Stimulated activated CD8-positive, alpha-beta memory T cell treated with anti-CD3 and anti-CD28 coated beads, Interleukin-2, amount 100 ng/mL, for 48 hours (primary cell): ENCODE results near the gene CIART.
"Not testable (repeated sequence)": the region's sequence is repeated elsewhere in the genome, so short reads cannot be mapped to it uniquely, and the experiment has no call there.

Source experiments
- DNase-seq, 2 donors: peaks; one replicate each; pipeline ENCODE4 v3.0.0-alpha.2; 2020; ENCODE audit warnings: low read depth in 2 of 2

The CIART gene, protein sequence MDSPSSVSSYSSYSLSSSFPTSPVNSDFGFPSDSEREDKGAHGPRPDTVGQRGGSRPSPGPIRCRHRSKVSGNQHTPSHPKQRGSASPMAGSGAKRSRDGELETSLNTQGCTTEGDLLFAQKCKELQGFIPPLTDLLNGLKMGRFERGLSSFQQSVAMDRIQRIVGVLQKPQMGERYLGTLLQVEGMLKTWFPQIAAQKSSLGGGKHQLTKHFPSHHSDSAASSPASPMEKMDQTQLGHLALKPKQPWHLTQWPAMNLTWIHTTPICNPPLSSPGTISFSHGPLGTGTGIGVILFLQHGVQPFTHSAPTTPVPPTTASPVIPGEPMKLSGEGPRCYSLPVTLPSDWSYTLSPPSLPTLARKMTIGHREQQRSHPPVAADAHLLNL

DNA sequence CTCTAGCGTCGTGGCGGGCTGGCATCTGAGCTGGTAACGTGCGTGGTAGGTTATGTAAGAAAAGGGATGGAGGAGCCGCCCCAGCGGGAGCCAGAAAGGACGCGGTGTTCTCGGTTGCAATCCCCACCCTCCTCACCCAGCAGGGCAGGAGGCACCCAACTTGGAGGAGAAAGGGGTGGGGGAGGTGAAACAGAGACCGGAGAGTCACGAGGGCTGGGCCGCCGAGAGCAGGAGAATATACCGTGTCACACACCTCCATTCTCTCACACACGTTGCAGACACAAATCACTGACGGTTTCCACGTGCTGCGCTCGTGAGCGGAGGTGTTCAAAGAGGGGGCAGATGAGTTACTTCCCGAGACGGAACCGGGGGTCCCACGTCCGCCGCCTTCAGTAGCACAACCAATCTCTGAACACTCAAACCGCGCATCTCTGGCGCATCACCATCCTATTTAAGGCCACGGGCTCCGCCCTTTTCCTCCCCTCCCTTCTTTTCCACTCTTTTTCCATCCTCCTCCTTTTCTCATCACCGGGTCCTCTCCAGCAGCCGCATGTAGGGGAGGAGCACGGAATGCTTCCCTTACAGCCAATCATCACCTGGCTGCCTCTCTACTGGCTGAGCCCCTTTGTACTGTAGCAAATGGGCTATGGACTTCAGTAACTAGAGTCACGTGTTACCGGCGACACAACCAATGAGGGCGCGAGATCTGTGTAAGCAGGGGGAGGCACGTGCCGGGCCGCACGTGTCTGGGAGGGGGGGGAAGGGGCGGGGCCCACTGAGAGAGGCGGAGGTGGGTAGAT lies at the start of gene CIART:
Gene CIART, plus strand, starts transcription at position 797 of the 800 bp plus-strand sequence. CDS start 714 bp downstream, outside the sequence.
- peak; percentile 30 to 55 for DNase-seq

DNA sequence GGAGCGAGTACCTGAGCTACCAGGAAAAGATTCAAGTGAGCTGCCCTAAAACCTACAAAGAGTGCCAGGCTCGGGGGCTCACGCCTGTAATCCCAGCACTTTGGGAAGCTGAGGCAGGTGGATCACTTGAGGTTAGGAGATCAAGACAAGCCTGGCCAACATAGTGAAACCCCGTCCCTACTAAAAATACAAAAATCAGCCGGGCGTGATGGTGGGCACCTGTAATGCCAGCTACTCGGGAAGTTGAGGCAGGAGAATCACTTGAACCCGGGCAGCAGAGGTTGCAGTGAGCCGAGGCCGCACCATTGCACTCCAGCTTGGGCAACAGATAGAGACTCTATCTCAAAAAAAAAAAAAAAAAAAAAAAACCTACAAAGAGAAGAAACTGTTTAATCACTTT lies 49.4 kb upstream of the CIART start:
- DNase-seq = not testable (repeated sequence)

DNA sequence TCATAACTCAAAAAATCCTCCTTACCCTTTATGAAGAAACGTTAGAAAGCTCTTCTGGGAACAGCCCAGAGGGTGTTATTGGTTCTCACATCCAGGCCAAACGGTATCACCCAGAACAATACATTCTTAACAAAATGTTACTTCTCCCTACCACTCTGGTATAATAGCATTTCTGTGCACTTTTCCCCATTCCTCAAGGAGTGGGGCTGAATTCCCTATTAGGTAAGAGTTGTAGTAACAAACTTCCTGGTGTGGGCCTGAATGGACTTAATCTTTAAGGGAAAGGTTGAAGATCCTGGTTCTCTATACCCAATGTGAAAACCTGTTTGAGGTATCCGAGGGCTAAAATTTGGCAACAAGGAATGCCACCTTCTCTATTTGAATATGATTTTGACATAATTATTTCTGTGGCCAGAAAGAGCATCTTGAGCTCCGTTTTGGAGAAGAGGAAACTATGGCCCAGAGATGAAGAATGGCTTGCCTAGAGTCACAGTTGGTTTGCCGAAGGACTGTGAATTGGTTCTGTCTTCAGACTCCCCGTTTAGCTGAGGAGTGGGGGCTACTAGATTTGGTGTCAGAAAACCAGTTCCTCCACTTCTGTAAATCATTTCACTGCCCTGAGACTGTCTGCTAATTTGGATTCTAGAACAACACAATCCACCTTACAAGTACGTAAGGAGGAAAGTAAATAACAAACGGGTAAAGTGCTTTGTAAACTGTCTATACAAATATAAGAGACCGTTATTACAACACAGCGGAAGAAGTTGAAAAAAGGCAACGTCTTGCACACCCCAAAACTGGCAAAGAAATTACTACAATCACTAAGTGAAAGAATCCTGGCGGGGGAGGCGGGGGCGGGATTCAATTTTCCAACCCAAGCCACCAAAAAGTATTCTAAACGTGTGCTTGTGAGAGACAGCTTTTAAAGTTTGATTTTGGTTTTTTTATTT lies 48.7 kb upstream of the CIART start:
- peak in 1 of 2 donors; percentile 37 for DNase-seq

DNA sequence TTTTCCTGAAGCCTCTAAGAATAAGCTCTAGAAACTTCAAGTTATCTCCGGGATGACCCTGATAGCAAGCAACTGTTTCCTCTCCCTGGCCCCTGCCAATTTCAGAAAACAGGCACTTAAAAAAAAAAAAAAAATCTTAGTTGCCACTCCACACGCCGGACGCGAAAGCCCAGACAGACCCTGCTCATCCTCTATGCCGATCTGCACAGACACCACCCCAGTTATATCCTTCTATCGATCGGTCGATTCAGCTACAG lies 48.1 kb upstream of the CIART start:
- DNase-seq = no peak

DNA sequence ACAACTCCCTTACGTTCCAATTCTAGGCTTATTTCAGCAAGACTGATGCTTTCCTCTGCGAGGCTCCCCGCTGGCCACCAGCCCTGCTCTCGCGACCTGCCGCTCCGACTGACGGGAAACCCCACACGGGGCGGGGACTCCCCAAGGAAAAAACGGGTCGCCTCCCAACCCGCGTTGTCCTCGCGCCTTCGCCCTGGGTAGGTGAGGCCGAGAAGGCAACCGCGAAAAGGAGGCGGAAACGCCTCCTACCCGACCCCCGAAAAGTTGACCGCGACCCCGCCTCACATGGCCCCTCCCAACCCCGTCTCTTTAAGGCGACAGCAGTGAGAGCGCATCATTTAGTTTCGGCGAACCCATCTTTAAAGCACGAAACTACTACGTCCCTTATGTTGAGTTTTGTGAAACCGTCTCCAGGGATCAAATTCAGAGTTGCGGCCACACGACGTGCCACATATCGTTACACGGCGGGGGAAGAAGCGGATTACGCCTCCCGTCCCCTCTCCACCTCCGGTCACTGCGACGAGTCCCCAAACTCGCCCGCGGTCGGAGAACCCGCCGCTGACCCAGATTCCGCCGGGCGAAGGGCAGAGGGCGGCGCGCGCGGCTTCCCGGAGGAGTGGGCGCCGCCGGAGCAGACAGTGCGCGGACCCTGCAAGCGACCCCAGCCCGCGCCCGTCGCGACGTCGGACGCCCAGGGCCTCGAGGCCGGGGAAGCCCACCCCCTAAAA lies 47.6 kb upstream of the CIART start:
- peak; percentile 88 to 91 for DNase-seq

DNA sequence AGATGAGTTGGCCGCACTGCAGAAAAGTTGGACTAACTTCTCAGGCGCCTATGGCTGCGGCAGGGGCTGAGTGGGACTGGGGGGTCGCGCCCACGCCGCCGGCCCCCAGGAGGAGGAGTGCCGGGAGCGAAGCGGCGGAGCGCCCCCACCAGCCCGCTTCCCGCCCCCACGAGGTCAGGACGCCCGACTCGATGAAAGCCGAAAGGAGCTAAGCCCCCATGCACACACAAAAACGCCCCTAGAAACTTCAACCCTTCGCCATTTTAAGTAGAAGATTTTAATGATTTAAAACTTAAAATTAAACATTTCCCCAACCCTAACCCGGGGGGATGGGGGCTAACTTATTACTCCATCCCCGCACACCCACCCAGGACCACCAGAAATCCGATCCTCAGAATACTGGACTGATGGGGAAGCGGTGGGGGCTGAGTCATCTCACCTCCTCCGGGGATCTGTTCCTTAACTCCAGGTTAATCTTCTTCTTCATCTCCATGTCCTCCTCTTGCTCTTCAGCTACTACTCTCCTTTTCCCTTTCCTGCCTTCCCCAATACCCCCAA lies 47.0 kb upstream of the CIART start:
- peak in 1 of 2 donors; percentile 21 for DNase-seq

DNA sequence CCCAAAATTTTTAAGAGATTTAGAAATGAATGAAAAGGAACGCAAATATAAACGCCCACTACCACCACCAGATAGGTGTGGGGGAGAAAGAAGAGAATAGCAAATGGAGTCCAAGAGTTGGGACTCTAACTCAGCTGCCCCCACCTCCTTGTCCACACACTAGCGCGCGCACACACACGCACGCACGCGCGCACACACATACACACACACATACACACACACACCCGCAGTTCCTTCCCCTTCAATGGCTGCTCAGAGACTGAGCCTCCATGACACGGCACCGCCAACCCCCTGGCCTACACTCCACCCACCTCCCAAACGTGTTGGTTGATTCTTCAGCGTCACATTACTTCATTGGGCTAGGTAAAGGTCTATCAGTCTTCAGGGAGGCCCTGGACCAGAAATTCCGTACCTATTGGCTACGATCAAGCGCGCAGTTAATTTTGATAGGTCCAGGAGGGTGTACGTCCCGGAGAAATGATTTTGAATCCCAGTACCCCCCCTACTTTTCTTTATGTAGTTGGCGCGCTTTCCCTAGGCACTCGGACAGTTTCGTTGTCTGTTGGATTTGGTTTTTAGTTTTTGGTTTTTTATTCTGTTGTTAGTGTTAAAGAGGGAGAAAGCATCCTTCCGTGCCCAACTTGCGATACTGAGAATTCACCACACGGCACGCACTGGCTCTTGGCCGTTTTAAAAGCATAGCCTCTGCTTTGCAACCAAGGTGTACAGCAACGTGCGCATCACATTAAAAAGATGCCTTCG lies 46.3 kb upstream of the CIART start, which contains the start of gene ANP32E:
Gene ANP32E, minus strand, starts transcription at position 261 of the 762 bp plus-strand sequence. CDS start 326 bp downstream, outside the sequence.
- peak; percentile 80 to 85 for DNase-seq

DNA sequence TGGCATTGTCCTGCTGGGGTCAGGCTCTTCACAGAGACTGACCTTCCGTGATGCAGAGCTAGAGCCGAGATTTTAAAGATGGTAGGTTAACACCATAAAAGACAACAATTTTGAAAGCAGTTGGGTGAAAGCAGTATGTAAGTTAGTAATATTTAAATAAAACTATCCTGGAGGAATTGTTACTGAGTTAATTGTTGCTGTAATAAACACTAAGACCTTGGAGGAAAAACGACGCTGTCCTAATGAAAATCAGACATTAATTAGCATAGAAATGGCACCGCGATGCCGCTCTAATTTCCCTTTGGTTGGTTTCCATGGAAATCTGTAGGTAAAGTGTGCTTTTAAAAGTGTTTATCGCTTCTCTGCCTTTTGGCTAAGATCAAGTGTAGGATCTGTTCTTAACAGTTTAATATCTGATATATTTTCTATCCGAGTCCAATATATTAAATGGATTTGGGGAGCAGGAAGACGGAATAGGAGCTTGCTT lies 45.7 kb upstream of the CIART start:
- no peak for DNase-seq

DNA sequence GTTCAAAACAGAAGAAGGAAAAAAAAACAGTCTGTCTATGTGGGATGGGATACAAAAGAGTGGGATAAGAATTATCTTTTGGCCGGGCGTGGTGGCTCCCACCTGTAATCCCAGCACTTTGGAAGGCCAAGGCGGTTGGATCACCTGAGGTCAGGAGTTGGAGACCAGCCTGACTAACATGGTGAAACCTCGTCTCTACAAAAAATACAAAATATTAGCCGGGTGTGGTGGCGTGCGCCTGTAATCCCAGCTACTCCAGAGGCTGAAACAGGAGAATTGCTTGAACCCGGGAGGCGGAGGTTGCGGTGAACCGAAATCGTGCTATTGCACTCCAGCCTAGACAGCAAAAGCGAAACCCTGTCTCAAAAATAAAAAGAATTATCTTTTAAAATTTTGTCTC lies 45.2 kb upstream of the CIART start:
- DNase-seq = not testable (repeated sequence)

DNA sequence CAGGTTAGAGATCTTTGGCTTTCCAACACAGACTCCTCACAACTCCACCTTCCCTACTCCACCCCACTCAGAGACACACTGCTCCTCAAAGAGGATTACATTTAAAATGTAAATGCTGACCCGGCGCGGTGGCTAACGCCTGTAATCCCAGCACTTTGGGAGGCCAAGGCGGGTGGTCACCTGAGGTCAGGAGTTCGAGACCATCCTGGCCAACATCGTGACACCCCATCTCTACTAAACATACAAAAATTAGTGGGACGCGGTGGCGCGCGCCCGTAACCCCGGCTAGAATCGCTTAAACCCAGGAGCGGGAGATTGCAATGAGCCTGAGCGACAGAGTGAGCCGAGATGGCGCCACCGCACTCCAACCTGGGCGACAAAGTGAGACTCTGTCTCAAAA lies 44.6 kb upstream of the CIART start:
- DNase-seq = no peak

DNA sequence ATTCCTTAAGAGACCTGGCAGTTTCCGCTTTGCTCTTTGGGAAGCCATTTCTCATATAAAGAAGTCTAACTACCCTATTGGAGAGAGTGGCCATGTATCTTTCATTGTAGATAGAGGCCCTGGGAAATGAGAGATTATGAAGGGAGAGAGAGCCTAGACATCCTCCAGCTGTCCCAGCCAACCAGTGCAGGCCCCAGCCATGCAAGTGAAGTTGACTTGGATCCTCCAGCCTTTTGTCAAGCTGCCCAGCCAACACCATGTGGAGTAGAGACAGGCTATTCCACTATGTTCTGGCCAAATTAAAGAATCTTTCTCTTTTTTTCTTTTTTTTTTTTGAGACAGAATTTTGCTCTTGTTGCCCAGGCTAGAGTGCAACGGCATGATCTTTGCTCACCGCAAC lies 39.4 kb upstream of the CIART start:
- no peak for DNase-seq

DNA sequence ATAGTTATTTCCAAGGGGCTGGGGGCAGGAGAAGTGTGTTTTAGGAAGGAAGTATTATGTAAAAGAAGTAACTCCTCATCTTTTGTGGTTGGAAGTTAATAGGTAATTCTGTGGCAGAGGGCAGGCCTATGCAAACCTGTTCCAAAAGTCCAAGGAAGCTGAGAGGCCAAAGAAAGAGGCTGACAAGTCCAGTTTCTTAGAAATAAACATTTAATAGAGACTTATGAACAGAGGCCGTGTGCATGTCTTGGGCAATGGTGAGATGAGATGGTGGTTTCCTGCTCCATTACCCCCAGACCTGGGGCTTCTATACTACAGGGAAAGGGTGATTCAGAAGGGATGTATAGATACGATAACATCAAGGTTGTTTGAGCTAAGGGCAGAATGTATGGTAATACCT lies 32.4 kb upstream of the CIART start:
- no peak for DNase-seq

DNA sequence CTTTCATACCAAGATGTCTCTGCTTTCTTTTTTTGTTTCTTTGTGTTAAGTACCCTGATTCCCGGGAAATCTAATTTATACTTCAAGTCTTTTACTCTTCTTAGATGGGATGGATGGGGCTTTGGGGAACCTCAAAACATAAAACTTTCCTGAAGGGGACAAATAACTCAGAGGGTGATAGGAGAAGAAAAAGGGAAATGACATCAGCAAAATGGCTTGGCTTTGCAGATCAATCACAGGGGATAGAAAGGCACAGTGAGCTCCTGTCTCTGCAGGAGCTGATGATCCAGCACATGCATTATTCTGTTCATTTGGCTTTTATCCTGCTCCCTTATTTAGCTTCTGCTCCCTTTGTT lies 26.2 kb upstream of the CIART start:
- DNase-seq = no peak

DNA sequence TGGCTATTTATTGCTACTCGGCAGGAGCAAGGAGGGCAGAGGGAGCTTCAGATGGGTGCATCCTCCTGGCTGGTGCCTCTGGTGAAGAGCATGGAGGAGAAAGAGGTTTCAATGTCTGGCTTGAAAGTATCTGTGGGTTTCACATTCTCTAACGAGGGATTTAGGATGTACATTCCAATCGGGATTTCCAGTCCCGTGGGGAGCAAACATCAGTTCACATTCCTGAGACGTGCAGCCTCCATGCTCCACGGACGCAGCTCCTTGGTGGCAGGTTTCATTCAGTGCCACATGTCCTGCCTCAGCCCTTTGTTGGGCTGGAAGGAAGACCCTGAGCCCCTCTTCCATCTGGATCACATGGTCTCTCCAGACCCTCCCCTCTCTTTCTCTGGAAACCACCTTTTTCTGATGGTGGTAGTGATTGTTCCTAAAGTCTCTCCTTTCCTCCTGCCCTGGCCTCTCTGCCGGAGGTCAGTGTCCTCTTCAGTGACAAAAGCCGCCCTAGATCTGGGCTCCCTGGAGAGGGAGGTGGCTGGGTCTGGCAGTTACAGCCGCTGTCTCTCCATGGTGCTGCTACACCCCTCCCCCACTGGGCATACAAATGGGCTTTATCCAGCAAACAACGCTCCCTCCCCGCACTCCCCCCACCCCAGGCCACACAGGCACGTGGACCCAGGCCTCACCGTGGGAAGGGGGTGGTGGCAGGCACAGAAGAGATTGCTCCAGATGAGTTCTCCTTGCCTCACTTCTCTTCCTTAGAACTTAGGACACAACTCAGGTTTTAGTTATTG lies 25.6 kb upstream of the CIART start:
- no peak for DNase-seq

DNA sequence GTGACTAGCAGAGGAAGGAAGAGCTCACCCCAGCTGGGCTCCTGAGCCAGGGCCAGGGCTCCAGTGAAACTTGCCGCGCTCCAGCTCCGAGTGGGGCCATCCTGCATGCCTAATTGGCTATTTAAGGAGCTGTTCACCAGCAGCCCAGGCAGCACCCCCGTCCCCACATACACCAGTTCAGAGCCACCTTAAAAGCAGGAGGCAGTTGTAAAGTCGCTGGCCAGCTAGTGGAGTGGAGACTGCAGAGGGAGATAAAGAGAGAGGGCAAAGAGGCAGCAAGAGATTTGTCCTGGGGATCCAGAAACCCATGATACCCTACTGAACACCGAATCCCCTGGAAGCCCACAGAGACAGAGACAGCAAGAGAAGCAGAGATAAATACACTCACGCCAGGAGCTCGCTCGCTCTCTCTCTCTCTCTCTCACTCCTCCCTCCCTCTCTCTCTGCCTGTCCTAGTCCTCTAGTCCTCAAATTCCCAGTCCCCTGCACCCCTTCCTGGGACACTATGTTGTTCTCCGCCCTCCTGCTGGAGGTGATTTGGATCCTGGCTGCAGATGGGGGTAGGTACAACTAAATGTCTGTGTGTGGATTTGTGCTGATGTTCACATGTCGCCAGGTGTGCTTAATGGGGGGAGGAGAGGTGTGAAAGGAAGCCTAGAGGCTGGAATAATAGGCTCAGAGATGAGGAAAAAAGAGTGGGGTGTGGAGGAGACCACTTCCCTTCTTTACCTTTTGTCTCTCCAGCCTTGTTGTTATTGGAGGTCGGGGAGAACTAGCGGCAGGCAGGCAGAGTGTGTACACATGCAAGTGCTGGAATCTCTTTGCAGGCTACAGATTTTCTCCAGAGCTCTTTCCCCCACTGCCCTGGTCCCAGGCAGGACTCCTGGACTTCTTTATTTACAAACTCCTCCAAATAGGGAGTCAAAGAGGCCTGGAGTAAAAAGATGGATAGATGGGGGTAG lies 24.4 kb upstream of the CIART start, which contains the start of gene CA14:
Gene CA14, plus strand, starts transcription at position 151 of the 962 bp plus-strand sequence. Its CDS starts 355 bp downstream, at position 506.
- no peak for DNase-seq

DNA sequence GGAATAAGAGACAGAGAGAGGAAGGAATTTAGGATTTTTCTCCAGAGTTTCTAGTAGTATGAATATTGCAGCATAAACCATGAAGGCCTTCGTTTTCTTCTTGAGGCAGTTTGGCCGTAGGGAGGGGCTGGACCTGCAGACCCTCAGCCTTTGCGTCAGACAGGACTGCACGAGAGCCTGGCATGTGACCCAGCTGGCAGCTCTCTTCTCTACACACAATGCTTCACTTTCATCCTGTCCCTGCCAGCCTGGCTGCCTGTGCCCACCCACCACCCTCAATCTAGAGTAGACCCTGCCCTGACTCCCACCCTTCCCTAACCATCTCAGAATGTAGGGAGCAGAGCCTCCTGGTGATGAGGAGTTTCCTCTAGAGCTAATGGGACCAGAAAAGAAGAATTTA lies 23.1 kb upstream of the CIART start:
- no peak for DNase-seq

DNA sequence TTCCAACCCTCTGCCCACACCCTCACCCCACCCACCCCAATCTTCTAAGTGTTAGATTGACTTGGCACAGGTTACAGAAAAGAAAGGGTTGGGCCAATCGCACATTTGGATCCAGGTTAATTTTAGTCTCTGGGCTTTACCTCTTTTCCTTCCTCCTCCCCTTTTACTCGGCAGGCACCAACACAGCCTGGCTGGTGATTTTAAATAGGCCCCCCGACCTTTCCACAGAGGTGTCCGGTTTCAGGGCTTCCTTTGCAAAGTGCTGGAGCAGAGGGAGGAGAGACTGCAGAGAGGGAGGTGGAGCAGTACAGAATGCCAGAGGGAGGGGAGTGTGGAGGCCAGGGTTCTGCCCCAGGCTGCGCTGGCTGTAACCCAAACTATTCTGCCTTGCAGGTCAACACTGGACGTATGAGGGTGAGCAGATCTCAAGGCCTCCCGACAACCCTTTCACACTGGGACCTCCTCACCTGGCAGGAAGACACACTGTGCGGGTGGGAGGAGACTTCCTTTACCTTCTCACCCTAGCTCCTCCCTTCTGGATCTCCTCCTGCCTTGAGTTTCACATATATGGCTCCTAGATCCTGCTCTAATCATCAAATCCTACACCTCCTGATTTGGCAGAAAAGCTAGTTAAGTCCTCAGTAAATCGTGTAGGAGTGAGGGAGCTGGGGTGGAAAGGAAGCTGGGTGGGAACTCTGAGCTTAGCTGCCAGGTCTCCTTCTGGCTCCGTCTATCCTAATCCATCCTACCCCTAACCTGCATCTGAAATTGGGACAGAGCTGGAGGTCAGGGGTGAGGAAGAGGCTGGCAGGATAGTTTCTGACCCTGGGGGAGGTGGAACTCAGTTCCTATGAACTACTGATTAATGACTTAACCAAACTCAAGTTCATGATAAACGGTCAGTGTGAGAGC lies 22.3 kb upstream of the CIART start:
- DNase-seq = no peak
